Motor neuron (in vitro differentiated cells): ENCODE data around the gene TUT4. TPM values are rescaled to one million over a fixed set of nuclear protein-coding genes. Genes with fewer than 3 reads are reported as not detected.
A peak's percentile ranks its signal among the peaks of the same experiment; 100 is the strongest.

Source experiments
- ATAC-seq, 8 experiments: fragments of 200-7000 bp; cut with Tn5 transposase; replicated peaks in 6 of 8; 2 replicates each; pipeline ENCODE4 v1.8.0; 2021; ENCODE audit warnings: mild to moderate bottlenecking in 8 of 8, moderate library complexity in 8 of 8
- H3K27ac ChIP-seq, 2 donors: fragments of 250-450 bp; sonication (Bioruptor Pico); 2 replicates each; pipeline ENCODE4 v1.9.0; 2021; ENCODE audit warnings: antibody characterized with exemption in 2 of 2, mild to moderate bottlenecking in 2 of 2, moderate library complexity in 1 of 2
- H3K4me1 ChIP-seq, 2 donors: fragments of 250-450 bp; sonication (Bioruptor Pico); replicated peaks in 1 of 2; 2 replicates each; pipeline ENCODE4 v1.6.1; 2021; ENCODE audit warnings: antibody characterized with exemption in 2 of 2, mild to moderate bottlenecking in 2 of 2, moderate library complexity in 1 of 2
- H3K4me3 ChIP-seq, 5 donors: fragments of 250-450 bp; sonication (Bioruptor Pico); 2 replicates each; pipeline ENCODE4 v1.9.0; 2021; ENCODE audit warnings: antibody characterized with exemption in 5 of 5, mild to moderate bottlenecking in 5 of 5, moderate library complexity in 4 of 5
- WGBS, 10 experiments: fragments of 450-650 bp; shearing (Covaris generic); methylation state at CpG; one replicate each; pipeline ENCODE4 v1.0.0; 2022; 5-methylcytosine and 5-hydroxymethylcytosine counted together
- in situ Hi-C, 9 experiments: fragments of 400-800 bp; cut with MboI; loops; one replicate each; pipeline ENCODE4 v1.15.0; 2021; ENCODE audit warnings: low sequenced_read_pairs in 9 of 9, low pct_unique_long_range_greater_than_20kb in 2 of 9; ENCODE audit not compliant: unreplicated experiment in 9 of 9
- total RNA-seq, 8 experiments: library from RNA; unstranded; fragments of 300-600 nt; gene quantifications; 2 replicates each; pipeline versions ENCODE4 v1.2.3 to v1.2.4, GENCODE V29; 2022

The TUT4 gene
- total RNA-seq, result 100 to 1,000 TPM in 3 of 8 experiments, 10 to 100 TPM in 5; 36.0 to 143 (median 94.1) TPM

GRCh38 chr1:52552505-52553361 lies at the start of gene TUT4:
Gene TUT4, minus strand, starts transcription at chr1:52553092. Its CDS starts 26,812 bp downstream, at chr1:52526280.
- H3K4me1 ChIP-seq, result peaks cover 11 to 22% of the 10 kb centered on the region in 2 donors
- H3K27ac ChIP-seq, result peak within 1 kb of the TSS; percentile 96 to 98
- WGBS, 10 experiments, result 0 to 3% (median 1%) methylated on average over 1 to 24 of the region's 68 CpGs; no CpG with 5 or more reads in 4 of the 10 experiments
- peak within 1 kb of the TSS; percentile 84 to 97 (median 95) for H3K4me3 ChIP-seq
- ATAC-seq, result peak; percentile 63 to 82 (median 77)
- in situ Hi-C loops, result loop anchor here in 3 of 9 experiments (25.0 kb wide), 1 partner anchor 110 kb away; no protein-coding TSS in a partner anchor

- in situ Hi-C loops, result no loop called here
- H3K27ac ChIP-seq, result peak within 1 kb of the TSS; percentile 1 to 47
- WGBS, 10 experiments, result 17 to 80% (median 40%) methylated on average over 1 to 5 of the region's 97 CpGs; no CpG with 5 or more reads in 1 of the 10 experiments
- ATAC-seq, result peak; percentile 23 to 78 (median 51)
- peak within 1 kb of the TSS; percentile 21 to 33 (median 24) for H3K4me3 ChIP-seq
- H3K4me1 ChIP-seq, result peaks cover 30% of the 10 kb centered on the region in 2 donors
These were observed 49.3 kb upstream of the TUT4 start, which contains the start of gene GPX7 for GRCh38 chr1:52601991-52602855. Gene GPX7, plus strand, starts transcription at chr1:52602371. Its CDS starts 39 bp downstream, at chr1:52602410.

GRCh38 chr1:52601519-52601918 lies 48.6 kb upstream of the TUT4 start:
- H3K4me1 ChIP-seq, result peaks cover 30 to 31% of the 10 kb centered on the region in 2 donors
- H3K27ac ChIP-seq, result no peak overlapping the region
- H3K4me3 ChIP-seq, result no peak overlapping the region
- 80 to 93% (median 86%) methylated on average over 1 to 3 of the region's 3 CpGs; no CpG with 5 or more reads in 5 of the 10 experiments for WGBS, 10 experiments
- ATAC-seq, result no peak
- in situ Hi-C loops, result no loop called here

GRCh38 chr1:52600533-52601179 lies 47.8 kb upstream of the TUT4 start:
- Histone ChIP-seq H3K4me3 (no peak overlapping the region), H3K4me1 (peaks cover 30 to 40% of the 10 kb centered on the region in 2 donors), H3K27ac (no peak overlapping the region)
- WGBS, 10 experiments, result 92 to 99% (median 96%) methylated on average over 3 to 8 of the region's 8 CpGs; no CpG with 5 or more reads in 4 of the 10 experiments
- in situ Hi-C loops, result no loop called here
- ATAC-seq, result no peak

- in situ Hi-C loops, result no loop called here
- 80 to 100% (median 97%) methylated on average over 2 to 7 of the region's 7 CpGs; no CpG with 5 or more reads in 4 of the 10 experiments for WGBS, 10 experiments
- ATAC-seq, result no peak
- peaks cover 42 to 52% of the 10 kb centered on the region in 2 donors for H3K4me1 ChIP-seq
- H3K27ac ChIP-seq, result no peak overlapping the region
- no peak overlapping the region for H3K4me3 ChIP-seq
These were observed 46.3 kb upstream of the TUT4 start for GRCh38 chr1:52599236-52599635.

GRCh38 chr1:52598729-52599128 lies 45.8 kb upstream of the TUT4 start:
- 80 to 100% (median 95%) methylated on average over 2 to 7 of the region's 7 CpGs for WGBS, 10 experiments
- Histone ChIP-seq H3K4me3 (no peak overlapping the region), H3K27ac (no peak overlapping the region), H3K4me1 (peaks cover 41 to 47% of the 10 kb centered on the region in 2 donors)
- no peak for ATAC-seq
- in situ Hi-C loops, result no loop called here

GRCh38 chr1:52597912-52598311 lies 45.0 kb upstream of the TUT4 start:
- in situ Hi-C loops, result no loop called here
- 13 to 100% (median 50%) methylated on average over 1 to 2 of the region's 2 CpGs; no CpG with 5 or more reads in 1 of the 10 experiments for WGBS, 10 experiments
- H3K27ac ChIP-seq, result no peak overlapping the region
- ATAC-seq, result peak in 5 of 8 experiments; percentile 40 to 81 (median 56)
- H3K4me1 ChIP-seq, result peaks cover 35 to 45% of the 10 kb centered on the region in 2 donors
- no peak overlapping the region for H3K4me3 ChIP-seq

GRCh38 chr1:52595061-52595460 lies 42.2 kb upstream of the TUT4 start:
- Histone ChIP-seq H3K4me3 (no peak overlapping the region), H3K4me1 (peaks cover 41 to 59% of the 10 kb centered on the region in 2 donors), H3K27ac (no peak overlapping the region)
- no peak for ATAC-seq
- in situ Hi-C loops, result no loop called here
- 14 to 100% (median 69%) methylated on average over 1 to 3 of the region's 3 CpGs for WGBS, 10 experiments

GRCh38 chr1:52593495-52593894 lies 40.6 kb upstream of the TUT4 start:
- no peak for ATAC-seq
- no peak overlapping the region for H3K27ac ChIP-seq
- WGBS, 10 experiments, result 83 to 100% (median 100%) methylated on average over 1 of the region's 1 CpG; no CpG with 5 or more reads in 3 of the 10 experiments
- H3K4me1 ChIP-seq, result peaks cover 57 to 74% of the 10 kb centered on the region in 2 donors
- H3K4me3 ChIP-seq, result no peak overlapping the region
- in situ Hi-C loops, result no loop called here

GRCh38 chr1:52592637-52593323 lies 39.9 kb upstream of the TUT4 start:
- WGBS, 10 experiments, result 20 to 95% (median 77%) methylated on average over 1 to 5 of the region's 5 CpGs
- no peak overlapping the region for H3K4me3 ChIP-seq
- in situ Hi-C loops, result no loop called here
- no peak overlapping the region for H3K27ac ChIP-seq
- peaks cover 57 to 78% of the 10 kb centered on the region in 2 donors for H3K4me1 ChIP-seq
- ATAC-seq, result no peak

- in situ Hi-C loops, result no loop called here
- Histone ChIP-seq H3K27ac (peak overlapping the region; percentile 83 to 85), H3K4me3 (no peak overlapping the region), H3K4me1 (peaks cover 52 to 66% of the 10 kb centered on the region in 2 donors)
- 0 to 100% (median 0%) methylated on average over 1 to 6 of the region's 6 CpGs; no CpG with 5 or more reads in 3 of the 10 experiments for WGBS, 10 experiments
- peak in 5 of 8 experiments; percentile 99 to 100 (median 99) for ATAC-seq
These were observed 37.4 kb upstream of the TUT4 start for GRCh38 chr1:52590266-52590665.

GRCh38 chr1:52588535-52588934 lies 35.6 kb upstream of the TUT4 start:
- Histone ChIP-seq H3K27ac (peak overlapping the region in 1 of 2 donors; percentile 85), H3K4me3 (no peak overlapping the region), H3K4me1 (peaks cover 42 to 56% of the 10 kb centered on the region in 2 donors)
- ATAC-seq, result no peak
- in situ Hi-C loops, result no loop called here
- WGBS, 10 experiments, result 0 to 100% (median 93%) methylated on average over 1 of the region's 1 CpG; no CpG with 5 or more reads in 6 of the 10 experiments
